Measurements from ENCODE around the gene IGSF3.
"Not testable (repeated sequence)": the region's sequence is repeated elsewhere in the genome, so short reads cannot be mapped to it uniquely, and the experiment has no call there.

IGSF3 gene

DNA sequence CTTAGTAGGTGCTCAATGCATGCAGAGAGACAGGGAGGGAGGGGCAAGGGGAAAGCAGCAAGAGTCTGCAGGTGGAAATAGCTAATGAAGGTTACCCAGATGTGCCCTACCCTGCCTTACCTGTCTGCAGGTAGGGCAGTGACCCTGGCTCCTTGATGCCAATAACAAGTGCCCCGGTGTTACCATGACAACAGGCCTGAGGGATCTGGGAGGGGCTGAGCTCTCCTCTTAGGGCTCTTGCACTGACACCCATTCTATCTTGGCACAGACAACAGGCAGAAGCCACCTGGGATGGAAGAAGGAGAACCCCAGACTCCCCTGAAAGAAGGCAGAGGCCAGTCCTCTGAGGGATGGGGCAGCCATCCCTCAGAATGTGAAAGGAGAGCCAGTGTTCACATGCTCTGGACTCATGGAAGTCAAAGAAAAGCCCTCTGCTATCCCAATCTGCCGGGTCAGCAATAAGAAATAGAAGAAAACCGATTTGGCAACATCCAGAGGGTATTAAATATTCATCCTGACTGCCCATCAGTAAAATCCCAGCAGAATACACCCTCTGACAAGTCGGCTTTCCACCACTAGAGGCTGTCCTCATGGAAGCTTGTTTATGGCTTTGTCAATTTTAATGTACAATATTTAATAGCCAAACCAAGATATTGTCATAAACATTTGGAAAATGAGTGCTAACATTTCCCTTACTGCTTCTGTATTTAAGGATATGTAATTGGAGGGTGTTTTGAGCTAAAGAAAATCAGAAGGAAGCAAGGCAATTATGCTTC, 72.3 kb downstream of the IGSF3 start:
- not testable (repeated sequence) for H3K27ac ChIP-seq; H3K4me3 ChIP-seq (ENCODE audit: low read depth in 1 of 2, low read length in 1 of 2); H3K36me3 ChIP-seq; H3K9me3 ChIP-seq
- Histone ChIP-seq H3K27me3 (peaks cover 32% of the 10 kb centered on the region), H3K4me1 (ENCODE audit: control insufficient read depth in 1 of 2, insufficient read depth in 1 of 2, low read depth in 1 of 2, low read length in 1 of 2) (peaks cover 17% of the 10 kb centered on the region in 2 experiments)

GRCh38 chr1:116593977-116594376, 73.6 kb downstream of the IGSF3 start:
- H3K27me3 ChIP-seq: peaks cover 29% of the 10 kb centered on the region
- H3K9me3 ChIP-seq; H3K4me3 ChIP-seq (ENCODE audit: low read depth in 1 of 2, low read length in 1 of 2); H3K36me3 ChIP-seq; H3K27ac ChIP-seq: not testable (repeated sequence)
- H3K4me1 ChIP-seq (ENCODE audit: control insufficient read depth in 1 of 2, insufficient read depth in 1 of 2, low read depth in 1 of 2, low read length in 1 of 2): peaks cover 17% of the 10 kb centered on the region in 2 experiments

GRCh38 chr1:116593401-116593800, 74.1 kb downstream of the IGSF3 start:
- H3K27me3 ChIP-seq: peaks cover 23% of the 10 kb centered on the region
- H3K4me1 ChIP-seq (ENCODE audit: control insufficient read depth in 1 of 2, insufficient read depth in 1 of 2, low read depth in 1 of 2, low read length in 1 of 2): peaks cover 17% of the 10 kb centered on the region in 2 experiments
- H3K9me3 ChIP-seq; H3K4me3 ChIP-seq (ENCODE audit: low read depth in 1 of 2, low read length in 1 of 2); H3K36me3 ChIP-seq; H3K27ac ChIP-seq: not testable (repeated sequence)

- not testable (repeated sequence) for H3K36me3 ChIP-seq; H3K27ac ChIP-seq; H3K9me3 ChIP-seq; H3K4me3 ChIP-seq (ENCODE audit: low read depth in 1 of 2, low read length in 1 of 2)
- peaks cover 16% of the 10 kb centered on the region for H3K27me3 ChIP-seq
- H3K4me1 ChIP-seq (ENCODE audit: control insufficient read depth in 1 of 2, insufficient read depth in 1 of 2, low read depth in 1 of 2, low read length in 1 of 2): peaks cover 13% of the 10 kb centered on the region in 2 experiments
Observed at GRCh38 chr1:116591951-116592605, 75.5 kb downstream of the IGSF3 start.

GRCh38 chr1:116591006-116591950, 76.3 kb downstream of the IGSF3 start:
- not testable (repeated sequence) for H3K9me3 ChIP-seq; H3K4me3 ChIP-seq (ENCODE audit: low read depth in 1 of 2, low read length in 1 of 2); H3K27ac ChIP-seq; H3K4me1 ChIP-seq (ENCODE audit: control insufficient read depth in 1 of 2, insufficient read depth in 1 of 2, low read depth in 1 of 2, low read length in 1 of 2); H3K36me3 ChIP-seq
- peaks cover 16% of the 10 kb centered on the region for H3K27me3 ChIP-seq

- not testable (repeated sequence) for H3K4me1 ChIP-seq (ENCODE audit: control insufficient read depth in 1 of 2, insufficient read depth in 1 of 2, low read depth in 1 of 2, low read length in 1 of 2); H3K36me3 ChIP-seq; H3K9me3 ChIP-seq; H3K27ac ChIP-seq; H3K4me3 ChIP-seq (ENCODE audit: low read depth in 1 of 2, low read length in 1 of 2)
- H3K27me3 ChIP-seq: peaks cover 16% of the 10 kb centered on the region
Observed at GRCh38 chr1:116590359-116591005, 77.1 kb downstream of the IGSF3 start.

GRCh38 chr1:116589101-116589735, 78.3 kb downstream of the IGSF3 start:
- H3K4me1 ChIP-seq (ENCODE audit: control insufficient read depth in 1 of 2, insufficient read depth in 1 of 2, low read depth in 1 of 2, low read length in 1 of 2); H3K27ac ChIP-seq; H3K27me3 ChIP-seq; H3K36me3 ChIP-seq; H3K4me3 ChIP-seq (ENCODE audit: low read depth in 1 of 2, low read length in 1 of 2); H3K9me3 ChIP-seq: not testable (repeated sequence)

GRCh38 chr1:116587501-116588227, 79.9 kb downstream of the IGSF3 start:
- H3K27ac ChIP-seq: no peak overlapping the region
- H3K4me1 ChIP-seq (ENCODE audit: control insufficient read depth in 1 of 2, insufficient read depth in 1 of 2, low read depth in 1 of 2, low read length in 1 of 2): no peaks in the 10 kb centered on the region
- H3K36me3 ChIP-seq: no peaks in the 10 kb centered on the region
- no peak overlapping the region for H3K4me3 ChIP-seq (ENCODE audit: low read depth in 1 of 2, low read length in 1 of 2)
- H3K9me3 ChIP-seq: no peaks in the 10 kb centered on the region
- no peak for TF ChIP-seq CTCF (IDR thresholded peaks at IDR 0.05)
- H3K27me3 ChIP-seq: peaks cover 7% of the 10 kb centered on the region

Measured in neutrophil (primary cell).